K562 (cell line): ENCODE results near the gene NUBP2. TPM values are rescaled to one million over a fixed set of nuclear protein-coding genes. Genes with fewer than 3 reads are reported as not detected.

Source experiments
- CHCHD3 ChIP-seq: fragments of 250-450 bp; sonication (Bioruptor Pico); IDR thresholded peaks from 2 replicates; pipeline ENCODE4 v2.1.2; 2022; ENCODE audit warnings: mild to moderate bottlenecking
- CXXC5 ChIP-seq: fragments of 250-450 bp; sonication (Bioruptor Pico); IDR thresholded peaks from 2 replicates; pipeline ENCODE4 v1.8.0; 2022; ENCODE audit warnings: inconsistent platforms, mild to moderate bottlenecking, moderate library complexity
- DIDO1 ChIP-seq: fragments of 450-650 bp; IDR thresholded peaks from 2 replicates; pipeline ENCODE4 v1.6.1; 2016; ENCODE audit warnings: low read depth, missing biosample characterization, missing genetic modification characterization
- FOS ChIP-seq: IDR thresholded peaks from 3 replicates; pipeline ENCODE4 v1.6.1; 2011; ENCODE audit not compliant: insufficient read length; ENCODE audit errors: extremely low read depth
- KDM5B ChIP-seq: fragments of 200-600 bp; sonication (generic); IDR thresholded peaks from 2 replicates; pipeline ENCODE4 v1.6.1; 2012; ENCODE audit warnings: low read depth, mild to moderate bottlenecking, moderate library complexity, low read length, control low read depth, inconsistent platforms; ENCODE audit not compliant: insufficient replicate concordance
- POLR2G ChIP-seq: fragments of 200-400 bp; formaldehyde crosslinking; IDR thresholded peaks from 2 replicates; pipeline ENCODE4 v1.6.1; 2017; ENCODE audit warnings: low read depth, mild to moderate bottlenecking, antibody characterized with exemption, low read length, moderate library complexity
- POLR3A ChIP-seq: IDR thresholded peaks from 2 replicates; pipeline ENCODE4 v1.6.1; 2011; ENCODE audit warnings: borderline replicate concordance, mild to moderate bottlenecking, moderate library complexity; ENCODE audit not compliant: insufficient read length, insufficient read depth; ENCODE audit errors: extremely low read depth
- ZC3H8 ChIP-seq: fragments of 450-650 bp; IDR thresholded peaks from 2 replicates; pipeline ENCODE4 v1.6.1; 2017
- ZKSCAN1 ChIP-seq: fragments of 150-350 bp; IDR thresholded peaks from 2 replicates; pipeline ENCODE4 v1.6.1; 2016; ENCODE audit warnings: low read depth, low read length
- ZNF140 ChIP-seq: fragments of 250-450 bp; sonication (Bioruptor Pico); IDR thresholded peaks from 2 replicates; pipeline ENCODE4 v1.8.0; 2021; ENCODE audit warnings: moderate library complexity, mild to moderate bottlenecking, inconsistent platforms
- ZNF436 ChIP-seq: fragments of 250-450, 450-650 bp; sonication (Bioruptor Pico); formaldehyde crosslinking; IDR thresholded peaks from 2 replicates; pipeline ENCODE4 v1.7.0; 2020; ENCODE audit warnings: mild to moderate bottlenecking
- ZNF764 ChIP-seq: fragments of 250-450 bp; sonication (Bioruptor Pico); IDR thresholded peaks from 2 replicates; pipeline ENCODE4 v1.4.0; 2020; ENCODE audit warnings: low read depth, mild to moderate bottlenecking, moderate library complexity
- polyA plus RNA-seq, 8 experiments: library from polyadenylated mRNA; depleted of rRNA in 4 of 8; stranded (reverse) in 5 of 8; unstranded in 3 of 8; fragments of >200 nt; fragmentation: Nextera tagmentation in 2 of 8; fragmentation: Illumina TruSeq in 1 of 8; extraction: Ambion mirVana in 2 of 8; extraction: Trizol in 1 of 8; gene quantifications; 2 replicates each; pipeline versions ENCODE4 v1.2.1 to v1.2.3, GENCODE V29; 2011 to 2014; ENCODE audit warnings: inconsistent platforms in 1 of 8, missing spikeins in 1 of 8
- total RNA-seq, 7 experiments: library from RNA; depleted of rRNA in 6 of 7; stranded (reverse); fragments of >200 nt in 6 of 7; fragmentation: Illumina TruSeq in 2 of 7; extraction: Trizol in 2 of 7; gene quantifications; 2 replicates each; pipeline versions ENCODE4 v1.2.1 to v1.2.3, GENCODE V29; 2011 to 2021; ENCODE audit warnings: low replicate concordance in 1 of 7
- TF ChIP-seq, protein P1 (sequence below): sonication (generic); formaldehyde crosslinking; IDR thresholded peaks from 2 replicates; pipeline ENCODE4 v1.8.0; 2022; ENCODE audit warnings: mild to moderate bottlenecking, missing genetic modification reagents
- TF ChIP-seq, protein P2 (sequence below), 2 experiments: fragments of 200-800 bp in 1 of 2; sonication (Bioruptor generic) in 1 of 2; sonication (generic) in 1 of 2; formaldehyde crosslinking in 1 of 2; IDR thresholded peaks in 1 of 2; conservative IDR thresholded peaks in 1 of 2; 2 replicates each; pipeline versions ENCODE4 v1.5.0 to v1.6.1; 2016 to 2020; ENCODE audit warnings: missing compliant biosample characterization in 1 of 2, missing genetic modification characterization in 1 of 2, missing genetic modification reagents in 1 of 2
- TF ChIP-seq, protein P3 (sequence below): sonication (generic); formaldehyde crosslinking; IDR thresholded peaks from 2 replicates; pipeline ENCODE4 v1.8.1; 2023; ENCODE audit warnings: mild to moderate bottlenecking, missing genetic modification reagents
- TF ChIP-seq, protein P4 (sequence below): fragments of 250-450 bp; sonication (Bioruptor Pico); IDR thresholded peaks from 2 replicates; pipeline ENCODE4 v1.8.0; 2022; ENCODE audit warnings: moderate library complexity, mild to moderate bottlenecking, inconsistent platforms

The NUBP2 gene
- total and polyA plus RNA-seq, 9 of the 15 experiments (the other 6 are each of a cell fraction or from before 2014, with no cell fraction given), result 1.8 to 115 (median 24.0) TPM

DNA sequence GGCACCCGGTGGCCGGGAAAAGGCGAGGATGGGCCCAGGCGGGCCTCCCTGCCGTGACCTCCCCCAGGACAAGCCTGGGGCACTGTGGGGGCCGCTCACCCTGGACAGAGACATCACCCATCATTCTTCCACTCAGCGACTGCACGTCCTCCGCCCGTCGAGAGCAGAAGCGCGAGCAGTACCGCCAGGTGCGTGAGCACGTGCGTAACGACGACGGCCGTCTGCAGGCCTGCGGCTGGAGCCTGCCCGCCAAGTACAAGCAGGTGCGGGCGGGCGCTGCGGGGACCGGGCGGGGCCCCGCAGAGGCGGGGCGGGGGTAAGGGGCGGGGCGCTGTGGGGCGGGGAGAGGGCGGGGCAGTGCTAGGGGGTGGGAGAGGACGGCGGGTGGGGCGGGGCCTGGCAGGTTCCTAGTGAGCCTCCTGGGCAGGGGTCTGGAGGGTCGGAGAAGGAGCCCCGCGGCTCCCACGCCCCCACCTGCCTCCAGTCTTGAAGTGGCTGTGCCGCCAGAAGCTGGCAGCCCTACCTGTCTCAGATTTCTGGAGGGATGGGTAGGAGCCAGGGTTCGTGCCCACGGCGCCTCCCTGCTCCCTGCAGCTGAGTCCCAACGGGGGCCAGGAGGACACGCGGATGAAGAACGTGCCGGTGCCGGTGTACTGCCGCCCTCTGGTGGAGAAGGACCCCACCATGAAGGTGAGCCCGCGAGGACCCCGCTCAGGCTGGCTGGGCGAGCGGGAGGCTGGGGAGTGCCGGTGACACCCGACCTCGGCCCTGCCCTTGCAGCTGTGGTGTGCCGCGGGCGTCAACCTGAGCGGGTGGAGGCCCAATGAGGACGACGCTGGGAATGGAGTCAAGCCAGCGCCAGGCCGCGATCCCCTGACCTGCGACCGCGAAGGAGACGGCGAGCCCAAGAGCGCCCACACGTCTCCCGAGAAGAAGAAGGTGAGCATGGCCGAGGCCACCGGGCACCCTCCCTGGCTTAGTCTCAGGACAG lies 18.9 kb upstream of the NUBP2 start (continued):
- TF ChIP-seq, protein P1, sequence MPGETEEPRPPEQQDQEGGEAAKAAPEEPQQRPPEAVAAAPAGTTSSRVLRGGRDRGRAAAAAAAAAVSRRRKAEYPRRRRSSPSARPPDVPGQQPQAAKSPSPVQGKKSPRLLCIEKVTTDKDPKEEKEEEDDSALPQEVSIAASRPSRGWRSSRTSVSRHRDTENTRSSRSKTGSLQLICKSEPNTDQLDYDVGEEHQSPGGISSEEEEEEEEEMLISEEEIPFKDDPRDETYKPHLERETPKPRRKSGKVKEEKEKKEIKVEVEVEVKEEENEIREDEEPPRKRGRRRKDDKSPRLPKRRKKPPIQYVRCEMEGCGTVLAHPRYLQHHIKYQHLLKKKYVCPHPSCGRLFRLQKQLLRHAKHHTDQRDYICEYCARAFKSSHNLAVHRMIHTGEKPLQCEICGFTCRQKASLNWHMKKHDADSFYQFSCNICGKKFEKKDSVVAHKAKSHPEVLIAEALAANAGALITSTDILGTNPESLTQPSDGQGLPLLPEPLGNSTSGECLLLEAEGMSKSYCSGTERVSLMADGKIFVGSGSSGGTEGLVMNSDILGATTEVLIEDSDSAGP (CRISPR knock-in tag), result no peak
- TF ChIP-seq KDM5B (no peak), CHCHD3 (no peak), POLR3A (no peak), ZNF764 (CRISPR knock-in tag) (no peak), POLR2G (peak; percentile 22; the same call in 1 of the 2 replicates), ZNF140 (CRISPR knock-in tag) (no peak), DIDO1 (tag) (no peak), ZNF436 (no peak), ZKSCAN1 (no peak), CXXC5 (CRISPR knock-in tag) (peak; percentile 70), ZC3H8 (no peak), FOS (no peak)
- TF ChIP-seq, protein P2, sequence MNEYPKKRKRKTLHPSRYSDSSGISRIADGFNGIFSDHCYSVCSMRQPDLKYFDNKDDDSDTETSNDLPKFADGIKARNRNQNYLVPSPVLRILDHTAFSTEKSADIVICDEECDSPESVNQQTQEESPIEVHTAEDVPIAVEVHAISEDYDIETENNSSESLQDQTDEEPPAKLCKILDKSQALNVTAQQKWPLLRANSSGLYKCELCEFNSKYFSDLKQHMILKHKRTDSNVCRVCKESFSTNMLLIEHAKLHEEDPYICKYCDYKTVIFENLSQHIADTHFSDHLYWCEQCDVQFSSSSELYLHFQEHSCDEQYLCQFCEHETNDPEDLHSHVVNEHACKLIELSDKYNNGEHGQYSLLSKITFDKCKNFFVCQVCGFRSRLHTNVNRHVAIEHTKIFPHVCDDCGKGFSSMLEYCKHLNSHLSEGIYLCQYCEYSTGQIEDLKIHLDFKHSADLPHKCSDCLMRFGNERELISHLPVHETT (CRISPR knock-in tag; conservative IDR thresholded peaks at IDR 0.05 in 1 of 2, IDR thresholded peaks at IDR 0.05 in 1 of 2), result no peak
- TF ChIP-seq, protein P3, sequence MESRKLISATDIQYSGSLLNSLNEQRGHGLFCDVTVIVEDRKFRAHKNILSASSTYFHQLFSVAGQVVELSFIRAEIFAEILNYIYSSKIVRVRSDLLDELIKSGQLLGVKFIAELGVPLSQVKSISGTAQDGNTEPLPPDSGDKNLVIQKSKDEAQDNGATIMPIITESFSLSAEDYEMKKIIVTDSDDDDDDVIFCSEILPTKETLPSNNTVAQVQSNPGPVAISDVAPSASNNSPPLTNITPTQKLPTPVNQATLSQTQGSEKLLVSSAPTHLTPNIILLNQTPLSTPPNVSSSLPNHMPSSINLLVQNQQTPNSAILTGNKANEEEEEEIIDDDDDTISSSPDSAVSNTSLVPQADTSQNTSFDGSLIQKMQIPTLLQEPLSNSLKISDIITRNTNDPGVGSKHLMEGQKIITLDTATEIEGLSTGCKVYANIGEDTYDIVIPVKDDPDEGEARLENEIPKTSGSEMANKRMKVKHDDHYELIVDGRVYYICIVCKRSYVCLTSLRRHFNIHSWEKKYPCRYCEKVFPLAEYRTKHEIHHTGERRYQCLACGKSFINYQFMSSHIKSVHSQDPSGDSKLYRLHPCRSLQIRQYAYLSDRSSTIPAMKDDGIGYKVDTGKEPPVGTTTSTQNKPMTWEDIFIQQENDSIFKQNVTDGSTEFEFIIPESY (CRISPR knock-in tag), result peak; percentile 99
- TF ChIP-seq, protein P4, sequence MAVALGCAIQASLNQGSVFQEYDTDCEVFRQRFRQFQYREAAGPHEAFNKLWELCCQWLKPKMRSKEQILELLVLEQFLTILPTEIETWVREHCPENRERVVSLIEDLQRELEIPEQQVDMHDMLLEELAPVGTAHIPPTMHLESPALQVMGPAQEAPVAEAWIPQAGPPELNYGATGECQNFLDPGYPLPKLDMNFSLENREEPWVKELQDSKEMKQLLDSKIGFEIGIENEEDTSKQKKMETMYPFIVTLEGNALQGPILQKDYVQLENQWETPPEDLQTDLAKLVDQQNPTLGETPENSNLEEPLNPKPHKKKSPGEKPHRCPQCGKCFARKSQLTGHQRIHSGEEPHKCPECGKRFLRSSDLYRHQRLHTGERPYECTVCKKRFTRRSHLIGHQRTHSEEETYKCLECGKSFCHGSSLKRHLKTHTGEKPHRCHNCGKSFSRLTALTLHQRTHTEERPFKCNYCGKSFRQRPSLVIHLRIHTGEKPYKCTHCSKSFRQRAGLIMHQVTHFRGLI (CRISPR knock-in tag), result no peak
